ENCODE results near the gene USP11. TPM values are rescaled to one million over a fixed set of nuclear protein-coding genes. Genes with fewer than 3 reads are reported as not detected.

USP11 gene
- total and polyA plus RNA-seq, 5 experiments from 2014 or later = 130 to 195 (median 171) TPM

Other genes with a start within 250 kb of the USP11 start
- gene RGN, start 154.6 kb upstream of the USP11 start, total RNA-seq = not detected
- not detected for gene RGN, start 154.6 kb upstream of the USP11 start, polyA plus RNA-seq
- 10 to 100 TPM; 50.6 to 50.8 TPM for gene NDUFB11, start 88.3 kb upstream of the USP11 start, total RNA-seq
- 100 to 1,000 TPM; 171 to 185 (median 175) TPM for gene NDUFB11, start 88.3 kb upstream of the USP11 start, polyA plus RNA-seq
- 10 to 100 TPM; 52.3 to 55.0 TPM for gene RBM10, start 87.8 kb upstream of the USP11 start, total RNA-seq
- gene RBM10, start 87.8 kb upstream of the USP11 start, polyA plus RNA-seq = 10 to 100 TPM; 17.6 to 39.2 (median 27.9) TPM
- 100 to 1,000 TPM; 122 to 125 TPM for gene UBA1, start 39.2 kb upstream of the USP11 start, total RNA-seq
- gene UBA1, start 39.2 kb upstream of the USP11 start, polyA plus RNA-seq = 100 to 1,000 TPM; 156 to 176 (median 163) TPM
- gene CDK16, start 14.3 kb upstream of the USP11 start, total RNA-seq = 10 to 100 TPM; 48.2 to 49.0 TPM
- 10 to 100 TPM in 1 of 3 donors, 1 to 10 TPM in 2; 3.1 to 13.6 (median 6.1) TPM for gene CDK16, start 14.3 kb upstream of the USP11 start, polyA plus RNA-seq
- 1 to 10 TPM; 2.0 to 2.2 TPM for gene ZNF157, start 137.6 kb downstream of the USP11 start, total RNA-seq
- under 1 TPM; 0.34 to 0.67 (median 0.61) TPM for gene ZNF157, start 137.6 kb downstream of the USP11 start, polyA plus RNA-seq